ENCODE data around the gene IKZF2. TPM values are rescaled to one million over a fixed set of nuclear protein-coding genes. Genes with fewer than 3 reads are reported as not detected.

Gene IKZF2
- total RNA-seq, 1 experiment from 2014 or later = 3.0 TPM

DNA sequence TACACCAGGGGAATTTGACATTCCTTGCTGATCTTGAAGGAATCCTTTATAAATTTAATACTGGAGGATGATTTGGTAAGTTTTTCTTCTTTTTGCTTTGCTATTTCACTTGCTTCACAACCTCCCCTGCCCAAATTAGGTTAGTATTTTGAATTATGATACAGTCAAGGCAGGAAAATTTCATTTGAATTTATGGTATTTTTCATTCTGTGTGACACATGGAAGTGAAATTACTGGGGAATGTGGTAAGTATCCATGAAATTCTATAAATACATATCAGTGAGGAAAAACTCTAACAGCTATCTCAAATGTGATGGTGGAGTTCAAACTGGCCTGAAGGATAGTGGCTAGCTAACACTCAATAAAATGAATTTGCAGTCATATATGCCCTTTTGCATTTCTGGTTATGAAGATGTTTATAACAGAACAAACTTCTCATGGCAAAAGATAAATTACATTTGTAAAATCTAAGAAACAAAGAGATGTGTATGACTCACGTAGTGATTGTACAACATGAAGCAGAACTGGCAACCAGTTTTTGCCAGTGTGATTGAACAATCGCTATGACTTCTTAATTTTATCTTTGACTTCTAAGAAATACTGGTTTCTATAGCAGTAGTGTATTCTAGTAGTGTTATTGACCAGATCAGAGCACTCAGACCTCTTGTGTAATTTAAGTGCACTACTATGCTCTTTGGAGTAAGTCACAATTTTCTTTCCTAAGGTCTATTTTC lies 152.6 kb downstream of the IKZF2 start:
- Histone ChIP-seq H2BK12ac (ENCODE audit: insufficient read length, low read depth, low read length) (no peak overlapping the region), H4K91ac (ENCODE audit: insufficient read length, low read depth, low read length) (no peak overlapping the region), H2BK120ac (ENCODE audit: low read depth, low read length, poor library complexity, severe bottlenecking) (no peak overlapping the region), H2BK5ac (ENCODE audit: insufficient read length, low read length) (no peak overlapping the region), H3K14ac (ENCODE audit: insufficient read depth, low read length) (no peak overlapping the region), H3K79me1 (ENCODE audit: insufficient read depth, low read depth, low read length, poor library complexity, severe bottlenecking) (no peaks in the 10 kb centered on the region), H3K23ac (ENCODE audit: insufficient read length, low read depth, low read length) (no peak overlapping the region), H3K9me3 (ENCODE audit: control insufficient read depth, low read depth, low read length) (no peaks in the 10 kb centered on the region), H4K20me1 (ENCODE audit: control insufficient read depth, insufficient read depth, insufficient read length) (no peaks in the 10 kb centered on the region), H3K27me3 (ENCODE audit: insufficient read depth, low read length) (no peaks in the 10 kb centered on the region), H2BK15ac (ENCODE audit: low read depth, low read length) (no peak overlapping the region), H3K4ac (ENCODE audit: low read depth, low read length) (no peak overlapping the region), H3T11ph (ENCODE audit: low read length) (no peak overlapping the region), H3K23me2 (ENCODE audit: insufficient read length, low read depth, low read length, poor library complexity, severe bottlenecking) (no peaks in the 10 kb centered on the region), H2AK5ac (ENCODE audit: insufficient read length, low read length) (no peak overlapping the region), H3K18ac (ENCODE audit: insufficient read length, low read depth, low read length) (no peak overlapping the region), H3K4me1 (ENCODE audit: insufficient read depth, low read length) (no peaks in the 10 kb centered on the region), H3K9ac (ENCODE audit: extremely low read depth, insufficient read length, low read length) (no peak overlapping the region), H3K27ac (ENCODE audit: insufficient read length, low read depth, low read length) (no peak overlapping the region), H2BK20ac (ENCODE audit: low read depth, low read length, poor library complexity, severe bottlenecking) (no peak overlapping the region), H2AFZ (ENCODE audit: low read length) (no peak overlapping the region), H4K5ac (ENCODE audit: insufficient read length, low read depth, low read length) (no peak overlapping the region), H4K8ac (replicated peaks; ENCODE audit: insufficient read length, low read depth, low read length) (no peak overlapping the region), H3K79me2 (ENCODE audit: insufficient read depth, low read length) (no peaks in the 10 kb centered on the region), H3K56ac (ENCODE audit: insufficient read length, low read depth, low read length) (no peak overlapping the region), H3K4me2 (ENCODE audit: insufficient read depth, insufficient read length, low read length) (no peak overlapping the region)
- Mint-ChIP-seq H3K9me3 (no peaks in the 10 kb centered on the region), H3K4me1 (peaks cover 3 to 10% of the 10 kb centered on the region in 2 experiments), H3K36me3 (ENCODE audit: insufficient read depth in 1 of 3, low read depth in 3 of 3) (no peaks in the 10 kb centered on the region), H3K27me3 (ENCODE audit: low read depth) (no peaks in the 10 kb centered on the region), H3K27ac (no peak overlapping the region), H3K4me3 (no peak overlapping the region)
- DNase-seq = no peak
- TF ChIP-seq, protein P1, sequence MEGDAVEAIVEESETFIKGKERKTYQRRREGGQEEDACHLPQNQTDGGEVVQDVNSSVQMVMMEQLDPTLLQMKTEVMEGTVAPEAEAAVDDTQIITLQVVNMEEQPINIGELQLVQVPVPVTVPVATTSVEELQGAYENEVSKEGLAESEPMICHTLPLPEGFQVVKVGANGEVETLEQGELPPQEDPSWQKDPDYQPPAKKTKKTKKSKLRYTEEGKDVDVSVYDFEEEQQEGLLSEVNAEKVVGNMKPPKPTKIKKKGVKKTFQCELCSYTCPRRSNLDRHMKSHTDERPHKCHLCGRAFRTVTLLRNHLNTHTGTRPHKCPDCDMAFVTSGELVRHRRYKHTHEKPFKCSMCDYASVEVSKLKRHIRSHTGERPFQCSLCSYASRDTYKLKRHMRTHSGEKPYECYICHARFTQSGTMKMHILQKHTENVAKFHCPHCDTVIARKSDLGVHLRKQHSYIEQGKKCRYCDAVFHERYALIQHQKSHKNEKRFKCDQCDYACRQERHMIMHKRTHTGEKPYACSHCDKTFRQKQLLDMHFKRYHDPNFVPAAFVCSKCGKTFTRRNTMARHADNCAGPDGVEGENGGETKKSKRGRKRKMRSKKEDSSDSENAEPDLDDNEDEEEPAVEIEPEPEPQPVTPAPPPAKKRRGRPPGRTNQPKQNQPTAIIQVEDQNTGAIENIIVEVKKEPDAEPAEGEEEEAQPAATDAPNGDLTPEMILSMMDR (conservative IDR thresholded peaks at IDR 0.05) = no peak
- no CpG with 5 or more reads among the region's 2 CpGs for WGBS (ENCODE audit: extremely low coverage, insufficient read length, low lambda C conversion rate)
